Measurements from ENCODE around the gene MCM10. TPM values are rescaled to one million over a fixed set of nuclear protein-coding genes. Genes with fewer than 3 reads are reported as not detected.

Gene MCM10
- 16.2 and 35.2 TPM in 2 replicates for total RNA-seq

DNA sequence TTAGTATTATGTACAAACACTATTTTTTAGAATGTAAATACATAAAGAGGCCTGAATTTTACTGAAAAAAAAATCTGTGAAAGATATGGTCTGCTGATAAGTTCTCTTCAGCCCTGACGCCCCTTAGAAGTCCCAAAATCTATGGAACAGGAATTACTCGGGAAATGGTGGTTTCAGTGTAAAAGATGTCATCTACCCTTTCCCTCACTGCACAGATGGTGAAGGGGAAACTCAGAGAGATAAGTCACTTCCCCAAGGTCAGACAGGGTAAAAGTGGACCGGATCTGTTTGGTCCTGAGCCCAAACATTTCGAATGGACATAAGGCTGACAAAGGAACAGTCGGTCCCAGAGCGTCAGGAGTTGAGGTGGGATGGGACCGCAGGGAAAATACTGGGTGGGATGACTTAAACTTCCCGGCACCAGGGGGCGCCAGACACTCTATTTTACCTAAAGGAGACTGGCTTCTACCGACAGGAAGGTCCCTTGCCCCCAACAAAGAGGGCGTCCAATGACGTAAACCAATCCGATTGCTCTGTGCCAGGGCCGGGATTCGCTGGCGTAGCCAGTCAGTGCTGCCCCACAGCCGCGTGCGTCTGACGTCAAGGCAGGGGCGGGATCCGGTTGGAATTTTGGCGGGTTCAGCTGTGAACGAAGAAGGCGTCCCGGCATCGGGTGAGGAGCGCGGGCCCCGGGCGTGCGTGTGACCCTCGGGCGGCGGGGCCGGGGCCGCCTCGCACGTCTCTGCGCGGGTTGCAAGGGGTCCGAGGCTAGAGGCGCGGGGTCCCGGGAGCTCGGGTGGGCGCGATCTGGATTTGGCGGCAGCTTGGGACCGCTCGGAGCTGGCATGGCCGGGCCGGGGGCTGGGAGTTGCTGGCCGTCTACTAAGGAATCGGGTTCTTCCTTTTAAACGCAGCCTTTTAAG, at the start of gene MCM10:
Gene MCM10, plus strand, starts transcription at position 625 of the 923 bp plus-strand sequence. CDS start 2,645 bp downstream, outside the sequence.
- peak within 1 kb of the TSS; percentile 80 for H3K4me3 ChIP-seq (ENCODE audit: low read depth, low read length)
- TF ChIP-seq, protein P1, sequence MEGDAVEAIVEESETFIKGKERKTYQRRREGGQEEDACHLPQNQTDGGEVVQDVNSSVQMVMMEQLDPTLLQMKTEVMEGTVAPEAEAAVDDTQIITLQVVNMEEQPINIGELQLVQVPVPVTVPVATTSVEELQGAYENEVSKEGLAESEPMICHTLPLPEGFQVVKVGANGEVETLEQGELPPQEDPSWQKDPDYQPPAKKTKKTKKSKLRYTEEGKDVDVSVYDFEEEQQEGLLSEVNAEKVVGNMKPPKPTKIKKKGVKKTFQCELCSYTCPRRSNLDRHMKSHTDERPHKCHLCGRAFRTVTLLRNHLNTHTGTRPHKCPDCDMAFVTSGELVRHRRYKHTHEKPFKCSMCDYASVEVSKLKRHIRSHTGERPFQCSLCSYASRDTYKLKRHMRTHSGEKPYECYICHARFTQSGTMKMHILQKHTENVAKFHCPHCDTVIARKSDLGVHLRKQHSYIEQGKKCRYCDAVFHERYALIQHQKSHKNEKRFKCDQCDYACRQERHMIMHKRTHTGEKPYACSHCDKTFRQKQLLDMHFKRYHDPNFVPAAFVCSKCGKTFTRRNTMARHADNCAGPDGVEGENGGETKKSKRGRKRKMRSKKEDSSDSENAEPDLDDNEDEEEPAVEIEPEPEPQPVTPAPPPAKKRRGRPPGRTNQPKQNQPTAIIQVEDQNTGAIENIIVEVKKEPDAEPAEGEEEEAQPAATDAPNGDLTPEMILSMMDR (conservative IDR thresholded peaks at IDR 0.05; ENCODE audit: low read depth, low read length), result peak; percentile 84
- DNase-seq (ENCODE audit: low read depth), result peak; percentile 93

DNA sequence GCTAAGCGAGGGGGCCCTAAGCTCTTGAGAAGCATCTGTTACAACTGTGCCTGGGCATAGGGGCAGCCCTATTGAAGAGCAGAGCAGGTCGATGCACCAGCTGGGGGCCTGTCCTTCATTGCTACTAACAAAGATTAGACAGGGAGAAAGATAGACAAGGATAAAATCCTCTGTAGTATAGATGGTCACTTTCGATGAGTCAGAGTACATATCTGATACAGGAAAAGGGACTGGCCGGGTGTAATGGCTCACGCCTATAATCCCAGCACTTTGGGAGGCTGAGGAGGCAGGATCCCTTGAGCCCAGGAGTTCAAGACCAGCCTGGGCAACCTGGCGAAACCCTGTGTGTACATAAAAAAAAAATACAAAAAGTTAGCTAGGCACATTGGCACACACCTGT, 47.8 kb upstream of the MCM10 start:
- DNase-seq (ENCODE audit: low read depth), result no peak
- no peak overlapping the region for H3K4me3 ChIP-seq (ENCODE audit: low read depth, low read length)
- TF ChIP-seq, protein P1 (conservative IDR thresholded peaks at IDR 0.05; ENCODE audit: low read depth, low read length), result no peak

DNA sequence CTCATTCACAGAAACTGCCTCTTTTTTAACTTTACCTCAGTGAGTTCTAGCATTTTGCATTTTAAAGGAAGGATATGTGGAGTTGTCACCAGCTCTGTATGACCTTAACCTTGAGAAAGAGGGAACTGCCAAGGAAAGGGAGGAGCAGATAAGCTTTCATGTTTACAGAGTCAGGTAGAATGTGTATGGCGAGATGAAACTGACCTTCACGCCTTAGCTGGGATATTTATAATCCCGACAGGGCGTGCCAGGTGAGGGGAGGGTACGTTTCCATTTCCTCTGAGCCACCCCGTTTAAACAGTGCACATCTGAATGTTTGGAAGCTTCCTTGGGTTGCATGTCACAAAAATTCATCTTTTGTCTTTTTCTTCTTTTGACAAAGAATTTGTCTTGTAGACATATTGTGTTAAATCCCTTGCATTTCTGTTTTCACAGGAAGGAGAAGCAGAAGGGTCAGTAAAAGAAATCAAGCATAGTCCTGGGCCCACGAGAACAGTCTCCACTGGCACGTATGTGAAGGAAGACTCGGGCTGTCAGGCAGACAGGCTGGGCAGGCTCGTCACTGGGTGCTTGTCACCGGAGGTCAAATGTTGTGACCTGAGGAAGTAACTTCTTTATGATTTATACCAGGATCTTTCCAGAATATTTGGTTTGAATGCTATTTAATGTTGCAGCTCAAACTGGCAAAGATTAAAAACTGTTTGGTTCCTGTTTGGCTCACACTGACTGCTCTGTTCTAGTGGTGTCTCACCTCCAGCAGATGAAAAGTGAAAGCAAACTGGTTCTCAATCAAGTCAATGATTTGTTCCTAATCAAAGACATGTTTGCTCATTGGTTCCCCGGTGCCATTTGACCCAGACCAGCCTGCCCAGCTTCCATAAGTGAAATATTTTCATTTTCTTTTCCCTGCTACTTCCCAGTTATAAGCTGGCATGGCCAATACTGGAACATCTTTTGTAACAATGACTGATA, 45.2 kb upstream of the MCM10 start:
- DNase-seq (ENCODE audit: low read depth), result no peak
- TF ChIP-seq, protein P1 (conservative IDR thresholded peaks at IDR 0.05; ENCODE audit: low read depth, low read length), result no peak
- no peak overlapping the region for H3K4me3 ChIP-seq (ENCODE audit: low read depth, low read length)

DNA sequence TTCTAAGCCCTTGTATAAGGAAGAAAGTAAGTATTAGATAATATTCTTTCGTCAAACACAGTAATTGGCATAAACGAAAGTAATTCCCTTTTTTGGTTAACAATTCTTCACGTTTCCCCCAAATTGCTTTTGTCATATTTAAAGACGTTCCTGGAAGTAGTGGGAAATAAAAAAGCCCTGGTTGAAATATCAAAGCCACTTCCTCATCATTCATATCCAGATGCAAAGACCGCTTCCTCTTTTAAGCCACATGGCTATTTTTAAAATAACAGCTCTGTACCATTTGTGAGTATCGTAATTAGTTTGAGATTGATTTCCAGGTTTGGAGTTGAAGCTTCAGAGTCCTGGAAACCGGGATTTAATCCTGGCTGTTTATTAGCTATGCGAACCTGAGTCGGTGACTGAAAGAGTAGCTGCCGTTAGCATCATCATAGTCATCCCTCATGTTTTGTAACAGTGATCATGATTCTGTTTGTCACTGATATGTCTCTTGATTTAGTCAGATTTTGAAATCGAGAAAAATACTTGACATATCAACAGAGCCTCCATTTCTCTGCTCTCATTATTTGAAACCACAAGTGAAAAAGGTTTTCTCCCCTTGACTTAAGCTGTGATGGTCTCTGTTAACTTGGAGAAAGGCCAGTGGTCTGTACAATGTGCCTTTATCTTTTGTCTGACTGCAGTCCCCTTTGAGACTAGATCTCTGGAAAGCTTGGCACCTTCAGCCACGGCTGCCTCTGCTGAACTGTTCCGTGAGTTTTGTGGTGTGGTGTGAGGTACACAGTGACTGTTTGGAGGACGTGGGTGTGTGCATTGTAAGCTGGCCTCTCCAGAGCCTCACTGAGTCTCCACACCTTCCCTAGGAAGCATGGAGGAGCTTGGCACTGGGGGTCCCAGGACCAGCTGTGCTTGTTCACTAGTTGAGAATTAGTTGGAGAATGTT, 43.2 kb upstream of the MCM10 start:
- no peak for DNase-seq (ENCODE audit: low read depth)
- TF ChIP-seq, protein P1 (conservative IDR thresholded peaks at IDR 0.05; ENCODE audit: low read depth, low read length), result no peak

DNA sequence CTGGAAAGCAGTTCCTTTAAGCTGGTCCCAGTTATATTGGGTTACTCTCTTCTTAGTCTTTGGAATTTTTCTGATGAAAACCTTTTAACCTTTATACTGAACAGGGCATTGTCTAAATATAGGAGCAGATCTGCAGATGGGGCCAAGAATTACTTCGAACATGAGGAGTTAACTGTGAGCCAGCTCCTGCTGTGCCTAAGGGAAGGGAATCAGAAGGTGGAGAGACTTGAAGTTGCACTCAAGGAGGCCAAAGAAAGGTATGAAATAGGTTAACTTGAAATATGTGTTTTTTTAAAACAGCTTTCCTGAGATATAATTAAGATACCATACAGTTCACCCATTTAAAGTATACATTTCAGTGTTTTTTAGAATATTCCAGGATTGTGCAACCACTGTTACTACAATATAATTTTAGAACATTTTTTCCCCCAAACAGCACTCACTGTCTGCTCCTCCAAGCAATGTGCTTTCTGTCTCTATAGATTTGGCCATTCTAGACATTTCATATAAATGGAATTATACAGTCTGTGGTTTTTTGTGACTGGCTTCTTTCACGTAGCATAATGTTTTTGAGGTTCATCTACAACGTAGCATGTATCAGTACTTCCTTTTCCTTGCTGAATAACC, 42.5 kb upstream of the MCM10 start:
- DNase-seq (ENCODE audit: low read depth), result no peak
- TF ChIP-seq, protein P1 (conservative IDR thresholded peaks at IDR 0.05; ENCODE audit: low read depth, low read length), result no peak
- H3K4me3 ChIP-seq (ENCODE audit: low read depth, low read length), result no peak overlapping the region

More for the DNA sequence above, 43.2 kb upstream of the MCM10 start:
- no peak overlapping the region for H3K4me3 ChIP-seq (ENCODE audit: low read depth, low read length)

Measured in epithelial cell of proximal tubule (primary cell).